RCC 7860 (cell line): ENCODE measurements around the gene C1orf21.

ENCODE experiments used
- DNase-seq: peaks from one replicate; pipeline ENCODE4 v3.0.0-alpha.2; 2015; ENCODE audit warnings: low spot score
- FAIRE-seq: peaks from 2 replicates; lab custom pipeline; 2012; peaks lifted over from hg19 to GRCh38; lab: Jason Lieb, UNC

C1orf21 gene

GRCh38 chr1:184620469-184620868, 233.6 kb downstream of the C1orf21 start:
- DNase-seq = no peak
- no peak for FAIRE-seq

GRCh38 chr1:184621260-184621659, 234.4 kb downstream of the C1orf21 start:
- DNase-seq = no peak
- FAIRE-seq = no peak

- no peak for FAIRE-seq
Measured at GRCh38 chr1:184622136-184622823, 235.5 kb downstream of the C1orf21 start.

DNA sequence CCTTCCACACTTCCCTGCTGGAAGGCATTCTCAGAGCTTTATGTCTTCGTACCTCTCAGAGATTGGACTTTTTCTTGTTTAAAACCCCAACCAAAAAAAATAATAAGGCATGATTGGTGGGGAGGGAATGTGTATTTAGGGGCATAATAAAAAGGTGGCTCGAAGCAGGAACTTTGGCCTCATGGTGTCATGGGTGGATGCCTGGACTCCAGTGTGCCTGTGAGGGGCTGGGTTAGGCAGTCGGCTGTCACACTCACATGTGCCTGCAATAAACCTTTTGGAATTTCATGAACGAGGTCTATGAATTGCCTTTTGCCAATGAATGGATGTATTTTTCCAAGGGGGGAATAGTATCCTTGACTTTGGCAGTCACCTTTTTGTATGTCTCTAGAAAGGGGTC, 236.6 kb downstream of the C1orf21 start:
- FAIRE-seq (no peak), DNase-seq (no peak)

More at GRCh38 chr1:184622136-184622823, 235.5 kb downstream of the C1orf21 start:
- no peak for DNase-seq

- FAIRE-seq = no peak
- DNase-seq = no peak
Measured at GRCh38 chr1:184624051-184624450, 237.2 kb downstream of the C1orf21 start.

DNA sequence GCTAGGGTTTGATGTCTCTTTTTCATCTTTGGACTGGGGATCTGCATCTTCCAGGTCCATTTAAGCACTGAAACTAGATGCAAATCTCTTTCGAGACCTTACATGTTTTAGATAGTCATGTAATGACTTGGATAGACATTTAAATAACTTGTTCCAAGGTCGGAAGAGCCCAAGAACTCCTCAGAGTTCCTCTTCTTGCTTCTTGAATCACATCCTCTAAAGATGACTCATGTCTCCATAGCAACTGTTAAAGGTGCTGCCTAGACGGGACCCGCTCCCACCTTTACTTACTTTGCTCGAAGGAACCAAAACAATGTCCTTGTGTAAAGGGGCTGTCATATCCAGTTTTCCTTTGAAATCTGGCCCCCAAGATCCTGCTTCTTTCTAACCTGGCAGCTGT, 237.8 kb downstream of the C1orf21 start:
- FAIRE-seq (no peak), DNase-seq (no peak)

- FAIRE-seq = no peak
Measured at GRCh38 chr1:184625271-184625670, 238.4 kb downstream of the C1orf21 start.

GRCh38 chr1:184626076-184627006, 239.5 kb downstream of the C1orf21 start:
- DNase-seq = no peak
- no peak for FAIRE-seq

More at GRCh38 chr1:184625271-184625670, 238.4 kb downstream of the C1orf21 start:
- no peak for DNase-seq

DNA sequence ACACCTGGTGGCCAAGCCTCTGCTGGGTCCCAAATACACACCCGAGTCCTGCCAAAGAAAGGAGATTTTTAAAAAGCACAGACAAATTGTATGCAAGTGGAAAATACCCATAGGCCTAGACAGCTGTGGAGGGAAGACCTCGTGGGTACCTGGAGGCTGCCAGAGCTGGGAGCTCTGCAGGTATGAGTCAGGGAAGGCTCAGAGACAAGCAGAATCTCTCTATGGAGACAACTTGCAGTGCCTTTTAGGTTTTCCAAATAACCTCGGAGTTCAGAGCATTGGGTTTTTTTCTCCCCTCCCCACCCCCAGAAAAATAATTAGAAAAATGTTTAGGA, 240.1 kb downstream of the C1orf21 start:
- DNase-seq (no peak), FAIRE-seq (no peak)

GRCh38 chr1:184629266-184629665, 242.4 kb downstream of the C1orf21 start:
- FAIRE-seq (no peak), DNase-seq (no peak)

DNA sequence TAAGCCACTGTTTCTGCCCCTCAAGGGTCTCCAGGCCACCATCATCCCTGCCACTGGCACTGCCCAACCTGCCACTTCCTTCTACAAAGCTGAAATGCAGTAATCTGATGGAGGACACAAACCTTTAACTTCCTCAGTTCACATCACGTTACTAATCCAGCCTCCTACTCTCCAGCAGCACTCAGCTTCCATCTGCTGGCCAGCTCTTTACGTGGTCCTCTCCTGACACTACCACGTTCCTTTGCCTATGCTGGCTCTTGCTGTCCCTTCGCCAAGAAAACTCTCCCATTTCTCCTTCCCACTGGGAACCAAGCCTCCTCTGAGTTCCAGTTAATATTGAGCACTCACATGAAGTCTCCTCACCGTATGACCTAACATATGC, 243.8 kb downstream of the C1orf21 start:
- no peak for DNase-seq
- FAIRE-seq = no peak

GRCh38 chr1:184632415-184633175, 245.8 kb downstream of the C1orf21 start:
- DNase-seq = no peak
- no peak for FAIRE-seq

- no peak for FAIRE-seq
- DNase-seq = no peak
Measured at GRCh38 chr1:184633785-184634184, 247.0 kb downstream of the C1orf21 start.

DNA sequence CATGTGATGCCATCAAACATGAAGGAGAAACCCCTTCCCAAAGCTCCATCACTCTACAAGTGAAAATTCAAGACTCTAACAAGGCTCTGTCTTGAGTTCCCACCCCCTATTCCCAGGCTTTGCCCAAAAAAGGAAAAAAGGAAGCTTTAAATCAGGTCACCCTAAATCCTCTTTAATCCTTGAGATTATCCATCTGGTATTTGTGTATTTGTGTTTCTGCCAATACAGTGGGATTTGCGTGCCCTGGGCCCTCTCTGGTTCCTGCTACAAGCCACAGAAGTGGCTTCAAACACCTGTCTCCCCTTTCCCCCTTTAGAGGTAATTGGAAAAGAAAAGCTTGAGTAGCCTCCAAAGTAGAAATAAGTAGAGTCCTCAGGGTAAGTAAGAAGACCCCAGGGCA, 247.5 kb downstream of the C1orf21 start:
- FAIRE-seq = no peak

GRCh38 chr1:184635347-184635979, 248.6 kb downstream of the C1orf21 start:
- FAIRE-seq = no peak
- DNase-seq = no peak

More for the DNA sequence above, 247.5 kb downstream of the C1orf21 start:
- no peak for DNase-seq

DNA sequence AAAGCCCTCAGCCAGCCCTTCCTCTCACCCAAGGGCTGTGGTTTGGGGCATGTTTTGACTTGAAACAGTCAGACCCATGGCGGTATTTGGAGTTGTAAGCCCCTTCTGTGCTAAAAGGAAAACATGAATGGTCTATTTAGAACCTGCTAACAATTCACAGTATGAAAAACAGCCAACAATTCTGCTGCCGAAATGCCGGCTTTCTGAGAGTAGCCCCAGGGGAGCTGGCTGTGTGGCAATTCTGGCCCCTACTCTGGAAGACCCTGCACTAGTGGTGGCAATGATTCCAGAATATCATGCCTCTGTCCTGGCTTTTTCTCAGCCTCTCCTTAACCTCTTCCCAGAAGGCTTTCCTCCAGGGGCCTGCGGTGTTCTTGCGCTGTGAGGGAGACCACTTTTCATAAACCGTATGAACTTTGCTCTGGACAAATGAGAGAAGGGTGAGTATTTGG, 249.2 kb downstream of the C1orf21 start:
- FAIRE-seq (no peak), DNase-seq (no peak)

DNA sequence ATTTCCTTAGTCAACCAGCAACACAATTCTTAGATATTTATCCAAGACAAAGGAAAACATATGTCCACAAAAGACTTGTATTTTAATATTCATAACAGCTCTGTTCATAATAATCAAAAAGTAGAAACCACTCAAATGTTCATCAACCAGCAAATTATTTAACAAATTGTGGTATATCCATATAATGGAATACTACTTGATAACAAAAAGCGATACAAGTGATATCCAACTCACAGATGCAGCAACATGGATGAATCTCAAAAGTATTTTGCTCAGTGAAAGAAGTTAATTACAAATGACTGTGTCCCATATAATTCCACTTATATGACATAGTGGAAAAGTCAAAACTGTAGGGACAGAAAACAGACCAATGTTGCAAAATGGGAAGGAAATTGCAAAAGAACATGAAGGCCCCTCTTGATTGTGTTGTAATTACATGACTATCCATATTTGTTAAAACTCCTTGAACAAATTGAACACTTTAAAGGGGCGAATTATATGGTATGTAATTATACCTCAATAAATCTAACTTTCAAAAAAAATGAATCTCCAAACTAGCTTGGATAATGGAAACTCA, 250.9 kb downstream of the C1orf21 start:
- no peak for FAIRE-seq

DNA sequence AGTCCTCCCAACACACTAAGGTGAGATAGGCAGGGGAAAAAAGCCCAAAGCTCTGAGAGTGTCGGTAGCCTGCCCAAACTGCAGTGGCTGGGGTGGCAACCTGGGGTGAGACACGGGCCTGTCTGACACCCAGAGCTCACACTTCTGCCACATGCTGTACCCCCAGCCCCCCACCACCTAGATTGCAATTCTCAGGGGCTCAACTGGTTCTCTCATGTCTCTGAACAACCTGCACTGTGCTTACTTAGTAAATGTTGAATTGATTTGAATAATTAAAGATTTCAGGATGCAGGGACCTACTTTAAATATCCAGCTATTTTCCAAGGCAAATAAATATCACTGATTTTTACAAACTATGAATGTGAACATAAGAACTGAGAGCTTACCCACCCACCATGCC, 252.4 kb downstream of the C1orf21 start:
- no peak for DNase-seq
- FAIRE-seq = no peak

More for the DNA sequence above, 250.9 kb downstream of the C1orf21 start:
- DNase-seq = no peak

DNA sequence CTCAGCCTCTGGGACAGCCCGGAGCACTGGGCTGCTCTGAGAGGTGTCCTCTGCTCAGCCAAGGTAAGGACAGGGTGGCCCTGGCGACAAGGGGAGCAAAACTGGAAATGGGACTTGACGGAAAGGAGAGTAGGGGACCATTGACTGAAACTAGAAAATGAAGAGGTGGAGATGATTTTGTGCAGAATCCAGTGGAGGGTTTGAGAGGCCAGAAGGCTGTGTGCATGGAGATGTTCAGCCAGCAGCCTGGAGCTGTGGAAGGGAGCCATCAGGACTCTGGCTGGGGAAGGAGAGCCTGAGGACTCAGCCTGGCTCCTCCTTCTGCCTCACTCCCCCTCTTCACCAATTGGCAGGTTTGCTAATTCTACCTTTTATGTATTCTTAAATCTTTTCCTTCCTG, 253.7 kb downstream of the C1orf21 start:
- no peak for FAIRE-seq
- DNase-seq = no peak

DNA sequence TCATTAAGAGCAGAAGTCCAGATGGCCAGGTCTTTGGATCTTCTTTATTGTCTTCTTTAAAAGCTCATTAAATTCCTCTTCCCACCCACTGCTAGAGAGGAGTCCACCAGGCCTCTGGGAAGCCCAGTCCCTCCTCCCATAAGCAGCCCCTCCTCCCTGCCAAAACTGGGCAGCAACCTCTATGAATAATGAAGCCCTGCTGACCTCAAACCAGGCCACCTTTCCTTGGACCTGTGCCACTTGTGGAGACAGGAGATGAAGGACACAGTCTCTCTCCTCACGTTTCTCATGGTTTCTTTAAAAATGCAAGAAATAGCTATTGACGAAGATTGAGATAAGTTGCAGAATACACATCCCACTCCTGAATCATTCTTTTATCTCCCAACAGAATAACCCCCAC, 255.1 kb downstream of the C1orf21 start:
- FAIRE-seq (no peak), DNase-seq (no peak)
